AG04450 (cell line): Measurements from ENCODE around the gene KDM4F. TPM values are rescaled to one million over a fixed set of nuclear protein-coding genes. Genes with fewer than 3 reads are reported as not detected.
"Not testable (repeated sequence)": the region's sequence is repeated elsewhere in the genome, so short reads cannot be mapped to it uniquely, and the experiment has no call there.

ENCODE experiments used
- CTCF ChIA-PET: fragments of 300-600, 350-600 bp; formaldehyde crosslinking; extraction: SDS; loops from one replicate; lab custom pipeline; 2022; ENCODE audit warnings: antibody characterized with exemption, inconsistent platforms; lab: Charles Lee
- POLR2A ChIA-PET: fragments of 350-600 bp; formaldehyde crosslinking; extraction: SDS; loops from one replicate; lab custom pipeline; 2021; ENCODE audit warnings: antibody characterized with exemption, inconsistent platforms; lab: Yijun Ruan, JAX
- DNase-seq: peaks from one replicate; pipeline ENCODE4 v3.0.0-alpha.2; 2011; ENCODE audit warnings: low read depth, low spot score
- H3K27ac ChIP-seq: one replicate; pipeline ENCODE4 v1.5.1; 2012; ENCODE audit warnings: low read depth, low read length, control low read depth
- H3K27me3 ChIP-seq: one replicate; pipeline ENCODE4 v1.6.0; 2012; ENCODE audit warnings: low read length; ENCODE audit not compliant: control insufficient read depth, insufficient read depth
- H3K4me3 ChIP-seq: 2 replicates; pipeline ENCODE4 v1.5.1; 2011; ENCODE audit warnings: mild to moderate bottlenecking, low read depth, low read length, control low read depth
- H3K9me3 ChIP-seq: 2 replicates; pipeline ENCODE4 v1.5.1; 2012; ENCODE audit warnings: low read length; ENCODE audit not compliant: control insufficient read depth, insufficient read depth
- polyA minus RNA-seq: library from RNA; depleted of rRNA, polyadenylated mRNA; stranded (reverse); fragments of >200 nt; gene quantifications from 2 replicates; pipeline ENCODE4 v1.2.3, GENCODE V29; 2011; rRNA and poly(A)+ RNA removed
- polyA plus RNA-seq: library from polyadenylated mRNA; depleted of rRNA; stranded (reverse); fragments of >200 nt; gene quantifications from 2 replicates; pipeline ENCODE4 v1.2.3, GENCODE V29; 2011; rRNA removed
- TF ChIP-seq, protein P1 (sequence below): IDR thresholded peaks from 2 replicates; pipeline ENCODE4 v1.5.1; 2011; ENCODE audit warnings: low read depth, low read length, control low read depth, inconsistent platforms

Gene KDM4F
- polyA plus RNA-seq: not detected in 2 replicates
- polyA minus RNA-seq: not detected in 2 replicates

- CTCF ChIA-PET: not testable (repeated sequence)
These were observed at the start of gene KDM4F for GRCh38 chr11:95049122-95049521. Gene KDM4F, plus strand, starts transcription at chr11:95049422.

DNA sequence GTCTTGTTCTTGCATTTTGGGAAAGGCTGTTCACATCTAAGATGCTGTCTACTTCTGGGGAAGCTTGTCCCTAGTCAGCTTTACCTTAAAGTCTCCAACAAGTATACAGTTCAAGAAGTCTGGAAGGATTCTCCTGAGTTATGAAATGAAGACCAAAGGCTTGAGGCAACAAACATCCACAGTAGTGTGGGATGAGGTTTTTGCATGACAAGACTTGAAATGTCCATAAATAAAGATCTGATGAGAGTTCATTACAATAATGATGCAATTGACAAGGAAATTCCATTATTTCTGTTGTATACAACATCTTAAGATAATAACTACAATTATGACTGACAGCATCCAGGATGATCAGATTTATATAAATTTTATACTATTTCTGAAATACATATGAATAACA is 45.5 kb upstream of the KDM4F start:
- POLR2A ChIA-PET: no interaction called here
- TF ChIP-seq, protein P1, sequence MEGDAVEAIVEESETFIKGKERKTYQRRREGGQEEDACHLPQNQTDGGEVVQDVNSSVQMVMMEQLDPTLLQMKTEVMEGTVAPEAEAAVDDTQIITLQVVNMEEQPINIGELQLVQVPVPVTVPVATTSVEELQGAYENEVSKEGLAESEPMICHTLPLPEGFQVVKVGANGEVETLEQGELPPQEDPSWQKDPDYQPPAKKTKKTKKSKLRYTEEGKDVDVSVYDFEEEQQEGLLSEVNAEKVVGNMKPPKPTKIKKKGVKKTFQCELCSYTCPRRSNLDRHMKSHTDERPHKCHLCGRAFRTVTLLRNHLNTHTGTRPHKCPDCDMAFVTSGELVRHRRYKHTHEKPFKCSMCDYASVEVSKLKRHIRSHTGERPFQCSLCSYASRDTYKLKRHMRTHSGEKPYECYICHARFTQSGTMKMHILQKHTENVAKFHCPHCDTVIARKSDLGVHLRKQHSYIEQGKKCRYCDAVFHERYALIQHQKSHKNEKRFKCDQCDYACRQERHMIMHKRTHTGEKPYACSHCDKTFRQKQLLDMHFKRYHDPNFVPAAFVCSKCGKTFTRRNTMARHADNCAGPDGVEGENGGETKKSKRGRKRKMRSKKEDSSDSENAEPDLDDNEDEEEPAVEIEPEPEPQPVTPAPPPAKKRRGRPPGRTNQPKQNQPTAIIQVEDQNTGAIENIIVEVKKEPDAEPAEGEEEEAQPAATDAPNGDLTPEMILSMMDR: no peak
- no peak for DNase-seq
- CTCF ChIA-PET: interaction anchor here (1.4 kb wide), 1 partner anchor 380 kb away, joined by 3 read pairs; no protein-coding TSS in a partner anchor
- Histone ChIP-seq H3K4me3 (no peak overlapping the region), H3K27ac (no peak overlapping the region), H3K9me3 (no peaks in the 10 kb centered on the region), H3K27me3 (no peaks in the 10 kb centered on the region)

More at GRCh38 chr11:95049122-95049521, at the start of gene KDM4F:
- H3K4me3 ChIP-seq, DNase-seq, H3K27me3 ChIP-seq, POLR2A ChIA-PET, H3K27ac ChIP-seq, H3K9me3 ChIP-seq: not testable (repeated sequence)

- POLR2A ChIA-PET: no interaction called here
- H3K9me3 ChIP-seq: no peaks in the 10 kb centered on the region
- no peak for DNase-seq
- CTCF ChIA-PET: no interaction called here
- no peaks in the 10 kb centered on the region for H3K27me3 ChIP-seq
- no peak overlapping the region for H3K27ac ChIP-seq
- TF ChIP-seq, protein P1: no peak
- no peak overlapping the region for H3K4me3 ChIP-seq
These were observed 43.6 kb upstream of the KDM4F start for GRCh38 chr11:95005642-95006041.

GRCh38 chr11:95011376-95011775 is 37.8 kb upstream of the KDM4F start:
- no peak overlapping the region for H3K27ac ChIP-seq
- peaks cover 3% of the 10 kb centered on the region for H3K27me3 ChIP-seq
- no peak for DNase-seq
- ChIA-PET POLR2A (no interaction called here), CTCF (no interaction called here)
- H3K4me3 ChIP-seq: no peak overlapping the region
- TF ChIP-seq, protein P1: no peak
- H3K9me3 ChIP-seq: no peaks in the 10 kb centered on the region

DNA sequence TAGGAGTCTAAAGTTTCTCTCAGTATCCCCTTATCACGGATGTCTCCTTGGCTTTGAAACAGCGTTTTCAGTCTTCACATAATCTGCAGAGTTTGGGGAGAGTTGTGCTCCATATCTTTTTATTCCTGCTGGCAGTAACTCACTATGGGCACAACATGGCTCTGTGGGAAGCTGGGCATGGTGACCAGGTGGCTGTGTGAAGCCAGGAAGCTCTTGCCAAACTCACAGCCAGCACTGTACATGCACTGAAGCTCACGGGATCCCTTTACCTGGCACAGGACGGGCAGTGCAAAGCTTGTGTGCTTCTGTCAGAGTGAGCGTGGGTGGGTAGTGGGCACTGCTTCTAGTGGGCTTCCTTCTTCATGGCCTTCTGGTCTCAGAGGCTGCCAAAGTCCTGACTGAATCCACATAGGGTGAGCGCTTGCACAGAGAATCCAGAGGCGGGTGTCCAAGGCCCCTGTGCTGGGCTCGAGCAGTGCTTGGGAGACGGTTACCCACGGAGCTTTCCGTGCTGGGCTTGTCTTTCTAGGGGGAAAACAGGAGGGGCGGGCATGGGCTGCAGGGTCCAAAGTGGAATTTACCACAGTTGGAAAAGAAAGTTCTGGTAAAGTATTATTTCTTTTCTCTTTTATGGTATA is 34.9 kb upstream of the KDM4F start:
- H3K9me3 ChIP-seq: no peaks in the 10 kb centered on the region
- peaks cover 3% of the 10 kb centered on the region for H3K27me3 ChIP-seq

More for the DNA sequence above, 34.9 kb upstream of the KDM4F start:
- TF ChIP-seq, protein P1: no peak
- Histone ChIP-seq H3K27ac (no peak overlapping the region), H3K4me3 (no peak overlapping the region)
- DNase-seq: no peak
- ChIA-PET CTCF (no interaction called here), POLR2A (no interaction called here)
